Right cardiac atrium (tissue), 5 donors: ENCODE results near the gene EIF1B. TPM values are rescaled to one million over a fixed set of nuclear protein-coding genes. Genes with fewer than 3 reads are reported as not detected.

Source experiments
- ATAC-seq, 2 donors: fragments of 200-7000 bp; cut with Tn5 transposase; one replicate each; pipeline versions ENCODE4 v1.8.0 to v1.9.1; 2020; ENCODE audit warnings: moderate library complexity in 2 of 2, mild to moderate bottlenecking in 1 of 2
- DNase-seq, 3 donors: peaks; one replicate each; pipeline ENCODE4 v3.0.0-alpha.2; 2020
- H3K27ac ChIP-seq: one replicate; pipeline ENCODE4 v1.5.1; 2013; ENCODE audit warnings: mild to moderate bottlenecking, low read length, control low read depth, moderate library complexity
- H3K27me3 ChIP-seq: one replicate; pipeline ENCODE4 v1.6.1; 2013; ENCODE audit not compliant: control insufficient read depth, insufficient read depth
- H3K4me1 ChIP-seq: one replicate; pipeline ENCODE4 v1.6.1; 2013; ENCODE audit warnings: low read length; ENCODE audit not compliant: control insufficient read depth, insufficient read depth
- H3K4me3 ChIP-seq: one replicate; pipeline ENCODE4 v1.5.1; 2013; ENCODE audit warnings: low read length, control low read depth
- H3K9me3 ChIP-seq: one replicate; pipeline ENCODE4 v1.6.1; 2013; ENCODE audit warnings: low read length; ENCODE audit not compliant: control insufficient read depth
- WGBS: extraction: QIAGEN DNeasy Blood & Tissue Kit; methylation state at CpG from one replicate; pipeline ENCODE4 v1.1.7; 2013; 5-methylcytosine and 5-hydroxymethylcytosine counted together
- intact Hi-C, 4 donors: fragments of 100-400 bp; cut with DNase I; formaldehyde crosslinking; loops; one replicate each; pipeline versions ENCODE4 v1.11.0 to v1.14.0; 2022 to 2023
- polyA plus RNA-seq: library from polyadenylated mRNA; stranded (reverse); fragments of 200-250 nt; gene quantifications from one replicate; pipeline ENCODE4 v1.2.3, GENCODE V29; 2013
- total RNA-seq, 4 donors: library from RNA; stranded (reverse); fragmentation: NEBNext Ultra II Directional; extraction: Animal tissue kit (Norgen Biotek cat#: 25700); gene quantifications; one replicate each; pipeline ENCODE4 v1.2.1, GENCODE V29; 2021
- donor health status: healthy with polysubstance abuse.
- donor health status: DM: no; HTN: yes; CAD: no.
- donor health status: DM: no; HTN: no; CAD: no.
- donor health status: DM: no; HTN: yes; CAD: no; lungs with severe emphysema.
- donor health status: DM: yes; HTN: yes; CAD: no.

Gene EIF1B
- total and polyA plus RNA-seq, 5 donors = 186 to 367 (median 266) TPM

DNA sequence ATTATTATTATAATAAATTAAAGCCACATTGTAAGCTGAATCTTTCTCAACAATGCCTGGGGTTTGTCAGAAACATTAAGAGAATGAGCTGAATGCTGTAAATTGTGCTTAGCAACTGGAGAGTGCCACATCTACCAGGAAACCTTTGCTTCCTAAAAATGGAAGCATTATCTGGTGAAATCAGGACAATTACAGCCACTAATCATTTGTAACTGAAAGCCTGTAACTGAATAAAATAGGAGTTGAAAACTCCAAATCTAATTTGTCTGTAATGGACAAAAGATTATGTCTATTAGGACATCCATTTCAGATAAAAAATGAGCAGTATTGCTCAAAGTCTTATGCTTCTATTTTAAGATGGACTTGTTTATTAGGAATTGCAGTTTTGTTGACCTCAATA lies 32.2 kb downstream of the EIF1B start:
- ATAC-seq (no peak), DNase-seq (no peak)
- H3K27me3 ChIP-seq = no peaks in the 10 kb centered on the region
- H3K9me3 ChIP-seq = no peaks in the 10 kb centered on the region
- no peaks in the 10 kb centered on the region for H3K4me1 ChIP-seq
- H3K4me3 ChIP-seq = no peak overlapping the region
- H3K27ac ChIP-seq = no peak overlapping the region
- intact Hi-C loops = no loop called here

DNA sequence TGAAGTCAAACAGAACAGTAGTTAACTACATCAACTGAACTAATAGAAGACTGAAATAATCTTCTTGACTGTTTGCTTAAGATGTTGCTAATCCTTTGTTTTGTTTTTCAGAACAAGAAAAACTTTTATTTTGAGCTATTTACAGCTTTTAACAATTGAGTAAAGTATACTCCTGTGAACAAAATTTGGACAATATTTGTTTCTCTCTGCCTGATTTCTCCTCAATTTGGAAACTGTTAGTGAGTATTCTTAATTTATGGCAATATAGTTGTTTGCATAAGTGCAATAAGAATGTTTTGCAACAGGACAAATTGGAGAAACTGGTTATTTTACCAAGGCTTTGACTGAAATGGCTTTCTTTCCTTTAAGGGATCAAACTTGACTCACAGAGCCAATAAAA lies 41.0 kb downstream of the EIF1B start:
- no peak overlapping the region for H3K4me3 ChIP-seq
- no peak for ATAC-seq
- no peak overlapping the region for H3K27ac ChIP-seq
- no peaks in the 10 kb centered on the region for H3K4me1 ChIP-seq
- no peaks in the 10 kb centered on the region for H3K9me3 ChIP-seq
- intact Hi-C loops = no loop called here
- H3K27me3 ChIP-seq = no peaks in the 10 kb centered on the region
- DNase-seq = no peak

DNA sequence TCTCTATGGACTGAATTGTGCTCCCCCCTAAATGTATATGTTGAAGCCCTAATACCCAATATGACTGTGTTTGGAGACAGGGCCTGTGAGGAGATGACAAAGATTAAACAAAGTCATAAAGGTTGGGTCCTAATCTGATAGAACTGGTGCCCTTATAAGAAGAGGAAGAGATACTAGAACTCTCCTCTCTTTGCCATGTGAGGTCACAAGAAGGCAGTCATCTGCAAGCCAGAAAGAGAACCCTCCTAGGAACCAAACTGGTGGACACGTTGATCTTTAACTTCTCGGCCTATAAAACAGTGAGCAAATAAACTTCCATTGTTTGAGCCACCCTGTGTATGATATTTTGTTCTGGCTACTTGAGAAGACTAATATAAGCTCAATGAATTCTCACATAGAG lies 45.9 kb downstream of the EIF1B start:
- DNase-seq = no peak
- Histone ChIP-seq H3K9me3 (no peaks in the 10 kb centered on the region), H3K27me3 (no peaks in the 10 kb centered on the region), H3K4me3 (no peak overlapping the region), H3K4me1 (no peaks in the 10 kb centered on the region), H3K27ac (no peak overlapping the region)
- intact Hi-C loops = no loop called here
- 84% methylated on average over 2 of the region's 2 CpGs for WGBS
- no peak for ATAC-seq

DNA sequence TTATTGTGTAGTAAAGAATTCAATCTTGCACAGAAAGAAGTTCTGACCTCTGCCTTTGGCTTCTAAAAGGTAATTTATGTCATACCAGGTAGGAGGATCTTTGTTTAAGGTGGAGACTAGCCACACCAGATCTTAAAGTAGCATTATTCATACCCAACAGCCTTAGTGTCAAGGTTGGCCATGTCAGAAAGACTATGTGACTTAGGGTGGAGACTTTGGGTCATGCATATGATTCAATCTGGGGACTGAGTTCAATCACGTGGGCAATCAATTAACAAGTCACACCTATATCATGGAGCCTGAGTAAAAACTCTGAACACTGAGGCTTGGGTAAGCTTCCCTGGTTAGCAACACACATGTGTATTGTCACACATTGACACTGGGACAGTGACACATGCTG lies 48.9 kb downstream of the EIF1B start:
- intact Hi-C loops = no loop called here
- H3K27ac ChIP-seq = no peak overlapping the region
- no peaks in the 10 kb centered on the region for H3K27me3 ChIP-seq
- DNase-seq = no peak
- no peaks in the 10 kb centered on the region for H3K4me1 ChIP-seq
- 67% methylated on average over 1 of the region's 1 CpG for WGBS
- ATAC-seq = no peak
- H3K9me3 ChIP-seq = no peaks in the 10 kb centered on the region
- H3K4me3 ChIP-seq = no peak overlapping the region

Other genes starting within 250 kb of the EIF1B start
- under 1 TPM; 0.11 to 0.48 (median 0.27) TPM for gene ENTPD3, start 77.5 kb downstream of the EIF1B start, total RNA-seq
- 0.20 TPM for gene ENTPD3, start 77.5 kb downstream of the EIF1B start, polyA plus RNA-seq
- gene RPL14, start 147.6 kb downstream of the EIF1B start, total RNA-seq = 1,000 to 10,000 TPM; 1,029 to 1,161 (median 1,122) TPM
- gene RPL14, start 147.6 kb downstream of the EIF1B start, polyA plus RNA-seq = 895 TPM
- gene ZNF619, start 167.4 kb downstream of the EIF1B start, total RNA-seq = 1 to 10 TPM; 3.9 to 6.3 (median 5.0) TPM
- gene ZNF619, start 167.4 kb downstream of the EIF1B start, polyA plus RNA-seq = 1.5 TPM
- 1 to 10 TPM; 3.1 to 4.3 (median 3.3) TPM for gene ZNF620, start 196.3 kb downstream of the EIF1B start, total RNA-seq
- gene ZNF620, start 196.3 kb downstream of the EIF1B start, polyA plus RNA-seq = 2.1 TPM
- 10 to 100 TPM; 10.0 to 14.0 (median 10.7) TPM for gene ZNF621, start 215.3 kb downstream of the EIF1B start, total RNA-seq
- 7.4 TPM for gene ZNF621, start 215.3 kb downstream of the EIF1B start, polyA plus RNA-seq